Measurements from ENCODE around the gene AKR7A2. TPM values are rescaled to one million over a fixed set of nuclear protein-coding genes. Genes with fewer than 3 reads are reported as not detected.

Gene AKR7A2
- total RNA-seq: 10 to 100 TPM; 45.2 to 68.2 (median 59.6) TPM

DNA sequence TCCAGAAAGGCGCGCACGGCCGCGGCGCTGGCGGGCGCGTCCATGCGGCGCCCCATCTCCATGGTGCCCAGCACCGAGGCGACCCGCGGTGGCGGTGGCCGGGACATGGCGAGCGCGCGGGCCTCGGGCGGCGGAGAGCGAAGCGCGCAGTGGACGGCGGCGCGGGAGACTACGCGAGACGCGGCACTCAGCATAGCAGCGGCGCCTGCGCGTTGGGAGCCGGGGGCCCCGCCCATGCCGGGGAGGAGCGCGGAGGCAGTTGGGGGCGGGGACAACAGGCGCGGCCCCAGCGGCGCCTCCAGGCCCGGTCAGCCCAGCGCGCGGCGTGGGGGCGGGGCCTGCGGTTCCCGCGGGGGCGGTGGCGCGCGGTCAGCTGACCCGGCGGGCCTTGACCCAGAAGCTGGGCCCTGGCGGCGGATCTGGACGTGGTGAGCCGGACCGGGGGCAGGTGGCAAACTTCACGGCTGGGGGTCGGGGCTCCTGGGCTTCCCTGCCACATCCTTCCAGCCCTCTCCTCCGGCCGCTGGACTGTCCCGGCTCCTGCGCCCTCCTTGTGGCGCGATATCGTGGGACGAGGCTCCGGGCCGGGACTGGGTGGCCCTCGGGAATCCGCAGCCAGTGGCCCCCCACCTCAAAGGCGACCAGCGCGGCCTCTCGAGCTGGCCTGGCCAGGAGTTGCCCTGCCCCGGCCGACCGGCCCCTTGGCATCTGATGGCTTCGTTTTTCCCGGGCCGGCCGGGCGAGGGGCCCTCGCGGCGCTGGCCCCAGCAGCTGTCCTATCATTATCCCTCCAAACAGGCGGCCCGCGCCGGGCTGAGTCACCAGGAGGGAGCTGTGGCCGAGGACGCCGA, at the start of gene AKR7A2, which contains the start of gene SLC66A1:
AKR7A2 (minus strand) TSS at position 214 of the 851 bp plus-strand sequence; CDS start at position 194, 20 bp downstream.
SLC66A1 (plus strand) TSS at position 396 of the 851 bp plus-strand sequence. CDS start 5,352 bp downstream, outside the sequence.
- WGBS: 0% methylated on average over 13 of the region's 105 CpGs
- intact Hi-C loops (cut with DNase I): no loop called here

DNA sequence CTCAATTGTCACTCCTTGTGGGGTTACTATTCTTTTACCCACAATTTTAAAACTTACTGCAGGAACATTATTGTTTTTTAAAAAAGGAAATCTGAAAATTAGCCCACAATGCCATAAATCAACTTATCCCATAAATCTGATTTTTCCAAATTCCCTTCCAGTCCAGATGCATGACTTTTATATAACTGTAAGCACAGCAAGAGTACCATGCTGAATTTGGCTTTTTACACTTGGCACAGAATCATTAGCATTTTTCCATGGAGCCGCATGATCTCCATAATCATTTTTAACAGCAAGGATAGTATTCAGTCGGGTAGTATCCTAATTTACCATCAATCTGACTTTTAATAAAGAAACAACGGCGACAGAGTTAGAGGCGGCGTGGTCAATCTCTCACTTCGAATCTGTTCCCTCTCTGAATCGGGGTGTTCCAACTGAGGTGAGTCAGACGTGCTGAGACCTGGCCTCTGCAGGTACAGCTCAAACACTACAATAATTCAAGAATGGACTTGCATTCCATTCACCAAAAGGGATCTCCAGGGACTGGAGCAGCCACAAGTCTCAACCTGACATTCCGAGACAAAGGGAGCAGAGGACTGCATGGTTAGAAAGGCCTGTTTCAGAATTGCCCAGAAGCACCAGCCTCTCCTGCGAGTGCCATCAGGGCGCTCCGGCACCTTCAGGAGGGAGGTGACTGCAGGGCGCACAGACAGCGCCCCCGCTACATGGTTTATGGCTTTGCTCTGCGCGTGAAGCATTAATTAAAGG, 49.1 kb upstream of the AKR7A2 start:
- no peak overlapping the region for H3K4me3 ChIP-seq
- TF ChIP-seq POLR2A (IDR thresholded peaks at IDR 0.05; ENCODE audit: low read depth) (no peak), EP300 (IDR thresholded peaks at IDR 0.05) (no peak), POLR2AphosphoS5 (IDR thresholded peaks at IDR 0.05) (no peak)
- TF ChIP-seq, protein P1, sequence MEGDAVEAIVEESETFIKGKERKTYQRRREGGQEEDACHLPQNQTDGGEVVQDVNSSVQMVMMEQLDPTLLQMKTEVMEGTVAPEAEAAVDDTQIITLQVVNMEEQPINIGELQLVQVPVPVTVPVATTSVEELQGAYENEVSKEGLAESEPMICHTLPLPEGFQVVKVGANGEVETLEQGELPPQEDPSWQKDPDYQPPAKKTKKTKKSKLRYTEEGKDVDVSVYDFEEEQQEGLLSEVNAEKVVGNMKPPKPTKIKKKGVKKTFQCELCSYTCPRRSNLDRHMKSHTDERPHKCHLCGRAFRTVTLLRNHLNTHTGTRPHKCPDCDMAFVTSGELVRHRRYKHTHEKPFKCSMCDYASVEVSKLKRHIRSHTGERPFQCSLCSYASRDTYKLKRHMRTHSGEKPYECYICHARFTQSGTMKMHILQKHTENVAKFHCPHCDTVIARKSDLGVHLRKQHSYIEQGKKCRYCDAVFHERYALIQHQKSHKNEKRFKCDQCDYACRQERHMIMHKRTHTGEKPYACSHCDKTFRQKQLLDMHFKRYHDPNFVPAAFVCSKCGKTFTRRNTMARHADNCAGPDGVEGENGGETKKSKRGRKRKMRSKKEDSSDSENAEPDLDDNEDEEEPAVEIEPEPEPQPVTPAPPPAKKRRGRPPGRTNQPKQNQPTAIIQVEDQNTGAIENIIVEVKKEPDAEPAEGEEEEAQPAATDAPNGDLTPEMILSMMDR (IDR thresholded peaks at IDR 0.05): no peak
- no peaks in the 10 kb centered on the region for H3K27me3 ChIP-seq
- 83% methylated on average over 18 of the region's 18 CpGs for WGBS
- H3K9me3 ChIP-seq: no peaks in the 10 kb centered on the region
- intact Hi-C loops (cut with DNase I): no loop called here
- peaks cover 10 to 40% (median 26%) of the 10 kb centered on the region in 4 donors for H3K36me3 ChIP-seq
- H3K4me1 ChIP-seq: peaks cover 29 to 68% (median 57%) of the 10 kb centered on the region in 4 donors
- no peak for DNase-seq (ENCODE audit: extremely low spot score)
- peak overlapping the region in 2 of 4 donors; percentile 20 to 34 for H3K27ac ChIP-seq (replicated peaks in 1 of 4)

More for the DNA sequence above, at the start of gene AKR7A2, which contains the start of gene SLC66A1:
- TF ChIP-seq POLR2A (IDR thresholded peaks at IDR 0.05; ENCODE audit: low read depth) (peak; percentile 58), EP300 (IDR thresholded peaks at IDR 0.05) (no peak), POLR2AphosphoS5 (IDR thresholded peaks at IDR 0.05) (peak; percentile 80 to 83)
- TF ChIP-seq, protein P1 (IDR thresholded peaks at IDR 0.05): peak in 2 of 3 experiments; percentile 10 to 39
- Histone ChIP-seq H3K36me3 (peaks cover 5 to 16% (median 15%) of the 10 kb centered on the region in 4 donors), H3K4me1 (peaks cover 17 to 63% (median 57%) of the 10 kb centered on the region in 4 donors), H3K27ac (replicated peaks in 1 of 4) (peak within 1 kb of the TSS; percentile 84 to 93 (median 89)), H3K4me3 (peak within 1 kb of the TSS; percentile 71 to 91 (median 80)), H3K9me3 (no peaks in the 10 kb centered on the region), H3K27me3 (no peaks in the 10 kb centered on the region)
- DNase-seq (ENCODE audit: extremely low spot score): peak; percentile 95

DNA sequence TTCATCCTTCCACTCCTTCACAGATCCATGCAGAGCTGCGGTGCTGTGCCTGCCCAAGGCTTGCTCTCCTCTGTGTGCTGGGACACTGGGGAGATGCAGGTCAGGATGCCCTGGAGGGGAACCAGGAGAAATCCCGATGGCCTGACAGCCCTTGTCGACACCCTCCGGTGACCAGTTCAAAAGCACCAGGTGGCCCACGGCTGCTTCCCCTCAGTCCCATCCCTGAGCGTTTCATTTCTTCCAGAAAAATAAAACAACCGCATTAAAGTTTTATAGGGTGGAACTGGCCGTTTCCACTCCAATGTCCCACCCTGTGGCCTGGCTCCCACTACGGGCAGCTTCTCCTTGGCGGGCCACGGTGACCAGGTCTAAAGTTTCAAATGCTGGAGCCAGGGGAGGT, 48.5 kb upstream of the AKR7A2 start:
- Histone ChIP-seq H3K27me3 (no peaks in the 10 kb centered on the region), H3K4me1 (peaks cover 29 to 62% (median 52%) of the 10 kb centered on the region in 4 donors), H3K27ac (replicated peaks in 1 of 4) (peak overlapping the region in 2 of 4 donors; percentile 20 to 34), H3K4me3 (no peak overlapping the region), H3K36me3 (peaks cover 16 to 46% (median 31%) of the 10 kb centered on the region in 4 donors), H3K9me3 (no peaks in the 10 kb centered on the region)
- TF ChIP-seq, protein P1 (IDR thresholded peaks at IDR 0.05): no peak
- TF ChIP-seq POLR2AphosphoS5 (IDR thresholded peaks at IDR 0.05): no peak
- no peak for DNase-seq (ENCODE audit: extremely low spot score)
- 73% methylated on average over 11 of the region's 11 CpGs for WGBS
- intact Hi-C loops (cut with DNase I): no loop called here

DNA sequence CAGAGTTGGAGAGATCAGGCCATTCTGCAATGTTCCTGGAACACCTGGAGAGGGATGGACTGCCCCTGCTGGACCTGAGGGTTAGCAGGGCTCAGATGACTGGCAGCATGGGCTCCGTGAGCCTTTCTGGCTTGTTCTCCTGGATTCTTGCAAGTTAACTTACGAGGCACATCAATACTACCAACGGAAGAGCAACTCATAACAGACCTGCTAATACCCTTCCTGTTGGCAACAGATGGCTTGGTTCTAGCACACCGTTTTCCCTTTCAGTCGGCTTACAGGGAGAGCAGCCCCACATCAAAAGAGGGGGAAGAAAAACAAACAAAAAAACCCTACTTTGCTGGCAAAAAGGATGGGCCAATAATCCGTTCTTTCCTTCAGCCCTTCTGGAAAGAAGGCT, 48.1 kb upstream of the AKR7A2 start:
- Histone ChIP-seq H3K27me3 (no peaks in the 10 kb centered on the region), H3K4me3 (no peak overlapping the region), H3K36me3 (peaks cover 20 to 47% (median 32%) of the 10 kb centered on the region in 4 donors), H3K9me3 (no peaks in the 10 kb centered on the region), H3K4me1 (peaks cover 29 to 58% (median 48%) of the 10 kb centered on the region in 4 donors), H3K27ac (replicated peaks in 1 of 4) (peak overlapping the region in 2 of 4 donors; percentile 24 to 34)
- TF ChIP-seq, protein P1 (IDR thresholded peaks at IDR 0.05): no peak
- TF ChIP-seq POLR2A (IDR thresholded peaks at IDR 0.05; ENCODE audit: low read depth) (no peak), POLR2AphosphoS5 (IDR thresholded peaks at IDR 0.05) (no peak), EP300 (IDR thresholded peaks at IDR 0.05) (no peak)
- 52% methylated on average over 3 of the region's 6 CpGs for WGBS
- no peak for DNase-seq (ENCODE audit: extremely low spot score)
- intact Hi-C loops (cut with DNase I): no loop called here
